GM21381 (cell line): ENCODE data around the gene RPL21.
"Not testable (repeated sequence)": the region's sequence is repeated elsewhere in the genome, so short reads cannot be mapped to it uniquely, and the experiment has no call there.

Source experiments
- ATAC-seq: cut with Tn5 transposase; IDR thresholded peaks from one replicate; pipeline ENCODE4 v1.9.1; 2021; ENCODE audit warnings: mild to moderate bottlenecking, moderate library complexity; ENCODE audit not compliant: unreplicated experiment

RPL21 gene

GRCh38 chr13:27251166-27252091, at the start of gene RPL21:
Gene RPL21 (plus strand): TSS chr13:27251558. CDS start chr13:27253777, 2,219 bp downstream.
- ATAC-seq, result peak; percentile 92

DNA sequence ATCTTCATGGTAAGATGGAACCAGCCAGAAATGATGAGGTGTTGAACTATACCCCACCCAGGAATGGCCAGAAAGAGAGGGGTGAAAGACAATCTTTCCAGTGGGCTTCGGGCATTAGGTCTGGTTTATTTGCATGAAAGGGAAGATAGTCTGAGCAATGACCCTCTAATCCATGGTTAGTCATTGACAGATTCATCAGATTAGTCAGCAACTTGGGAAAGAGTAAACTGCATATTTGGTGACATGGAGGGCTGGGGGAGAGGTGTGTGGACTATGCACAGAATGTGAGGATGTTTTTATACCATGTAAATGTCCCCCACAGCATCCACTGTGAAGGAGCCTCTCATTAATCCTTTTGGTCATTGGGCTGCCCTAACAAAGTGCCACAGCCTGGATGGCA, 49.7 kb upstream of the RPL21 start:
- no peak for ATAC-seq

GRCh38 chr13:27203186-27203585, 48.2 kb upstream of the RPL21 start:
- no peak for ATAC-seq

- ATAC-seq, result no peak
These were observed 47.5 kb upstream of the RPL21 start for GRCh38 chr13:27203854-27204253.

GRCh38 chr13:27208514-27208913, 42.8 kb upstream of the RPL21 start:
- ATAC-seq, result no peak

DNA sequence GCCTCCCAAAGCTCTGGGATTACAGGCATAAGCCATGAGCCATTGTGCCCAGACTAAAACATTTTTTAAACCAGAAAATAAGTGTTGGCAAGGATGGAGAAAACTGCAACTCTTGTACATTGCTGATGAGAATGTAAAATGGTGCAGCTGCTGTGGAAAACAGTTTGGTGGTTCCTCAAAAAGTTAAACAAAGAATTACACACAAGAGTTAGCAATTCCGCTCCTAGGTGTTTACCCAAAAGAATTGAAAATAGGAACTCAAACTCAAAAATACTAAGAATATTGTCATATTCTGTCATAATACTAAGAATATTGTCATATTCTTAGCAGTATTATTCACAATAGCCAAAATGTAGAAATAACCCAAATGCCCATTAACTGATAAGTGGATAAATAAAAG, 40.1 kb upstream of the RPL21 start:
- ATAC-seq, result no peak

DNA sequence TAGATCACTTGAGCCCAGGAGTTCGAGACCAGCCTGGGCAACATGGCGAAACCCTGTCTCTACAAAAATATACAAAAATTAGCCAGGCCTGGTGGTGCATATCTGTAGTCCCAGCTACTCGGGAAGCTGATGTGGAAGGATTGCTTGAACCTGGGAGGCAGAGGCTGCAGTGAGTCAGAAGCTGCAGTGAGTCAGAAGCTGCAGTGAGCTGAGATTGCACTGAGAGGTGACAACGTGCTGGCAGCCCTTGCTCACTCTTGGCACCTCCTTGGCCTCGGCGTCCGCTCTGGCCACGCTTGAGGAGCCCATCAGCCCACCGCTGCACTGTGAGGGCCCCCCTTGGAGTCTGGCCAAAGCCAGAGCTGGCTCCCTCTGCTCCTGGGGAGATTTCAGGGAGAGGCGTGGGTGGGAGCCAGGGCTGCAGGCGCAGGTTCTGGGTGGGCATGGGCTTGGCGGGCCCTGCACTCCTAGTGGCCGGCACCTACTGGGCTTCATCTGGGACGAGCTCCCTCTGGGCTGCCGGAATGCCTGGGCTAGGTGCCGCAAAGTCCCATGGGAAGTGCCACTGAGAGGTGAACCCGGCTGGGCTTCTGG, 39.5 kb upstream of the RPL21 start:
- no peak for ATAC-seq

DNA sequence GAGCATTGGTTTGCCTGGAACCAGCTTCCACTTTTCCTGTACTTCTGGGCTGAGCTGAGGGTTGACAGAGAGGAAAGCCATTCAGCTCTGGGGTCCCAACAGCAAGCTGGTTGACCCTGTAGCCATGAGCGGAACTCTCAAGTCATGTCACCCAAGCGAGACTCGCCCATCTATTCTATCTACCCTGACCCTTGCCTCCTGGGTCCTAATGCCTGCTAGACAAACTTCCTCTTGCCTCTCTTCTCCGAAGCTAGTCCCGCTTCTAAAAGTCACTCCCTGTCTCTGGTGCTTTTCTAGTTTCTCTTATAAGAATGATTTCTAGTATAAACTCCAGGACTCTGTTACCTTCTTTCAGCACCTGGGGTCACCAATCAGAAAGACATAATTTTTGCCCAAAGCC, 38.0 kb upstream of the RPL21 start:
- not testable (repeated sequence) for ATAC-seq

DNA sequence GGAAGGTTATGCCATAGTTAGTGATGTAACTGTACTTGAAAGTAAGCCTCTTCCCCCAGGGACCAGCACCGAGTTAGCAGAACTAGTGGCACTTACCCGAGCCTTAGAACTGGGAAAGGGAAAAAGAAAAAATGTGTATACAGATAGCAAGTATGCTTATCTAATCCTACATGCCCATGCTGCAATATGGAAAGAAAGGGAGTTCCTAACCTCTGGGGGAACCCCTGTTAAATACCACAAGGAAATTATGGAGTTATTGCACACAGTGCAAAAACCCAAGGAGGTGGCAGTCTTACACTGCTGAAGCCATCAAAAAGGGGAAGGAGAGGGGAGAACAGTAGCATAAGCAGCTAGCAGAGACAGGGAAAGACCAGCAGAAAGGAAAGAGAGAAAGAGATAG, 33.6 kb upstream of the RPL21 start:
- not testable (repeated sequence) for ATAC-seq

- ATAC-seq, result not testable (repeated sequence)
These were observed 32.5 kb upstream of the RPL21 start for GRCh38 chr13:27218861-27219260.

DNA sequence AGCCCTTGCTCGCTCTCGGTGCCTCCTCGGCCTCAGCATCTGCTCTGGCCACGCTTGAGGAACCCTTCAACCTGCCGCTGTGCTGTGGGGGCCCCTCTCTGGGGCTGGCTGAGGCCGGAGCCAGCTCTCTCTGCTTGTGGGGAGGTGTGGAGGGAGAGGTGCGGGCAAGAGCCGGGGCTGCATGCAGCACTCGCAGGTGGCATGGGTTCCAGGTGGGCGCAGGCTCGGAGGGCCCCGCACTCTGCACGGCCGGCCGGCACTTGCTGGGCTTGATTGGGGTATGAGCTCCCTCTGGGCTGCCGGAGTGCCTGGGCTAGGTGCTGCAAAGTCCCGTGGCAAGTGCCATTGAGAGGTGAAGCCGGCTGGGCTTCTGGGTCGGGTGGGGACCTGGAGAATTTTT, 31.7 kb upstream of the RPL21 start:
- no peak for ATAC-seq

DNA sequence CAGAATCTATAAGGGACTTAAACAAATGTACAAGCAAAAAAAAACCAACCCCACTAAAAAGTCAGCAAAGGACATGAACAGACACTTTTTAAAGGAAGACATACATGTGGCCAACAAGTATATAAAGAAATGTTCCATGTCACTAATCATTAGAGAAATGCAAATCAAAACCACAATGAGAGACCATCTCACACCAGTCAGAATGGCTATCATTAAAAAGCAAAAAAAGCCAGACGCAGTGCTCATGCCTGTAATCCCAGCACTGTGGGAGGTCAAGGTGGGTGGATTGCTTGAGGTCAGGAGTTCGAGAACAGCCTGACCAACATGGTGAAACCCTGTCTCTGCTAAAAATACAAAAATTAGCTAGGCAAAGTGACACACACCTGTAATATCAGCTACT, 29.3 kb upstream of the RPL21 start:
- not testable (repeated sequence) for ATAC-seq

DNA sequence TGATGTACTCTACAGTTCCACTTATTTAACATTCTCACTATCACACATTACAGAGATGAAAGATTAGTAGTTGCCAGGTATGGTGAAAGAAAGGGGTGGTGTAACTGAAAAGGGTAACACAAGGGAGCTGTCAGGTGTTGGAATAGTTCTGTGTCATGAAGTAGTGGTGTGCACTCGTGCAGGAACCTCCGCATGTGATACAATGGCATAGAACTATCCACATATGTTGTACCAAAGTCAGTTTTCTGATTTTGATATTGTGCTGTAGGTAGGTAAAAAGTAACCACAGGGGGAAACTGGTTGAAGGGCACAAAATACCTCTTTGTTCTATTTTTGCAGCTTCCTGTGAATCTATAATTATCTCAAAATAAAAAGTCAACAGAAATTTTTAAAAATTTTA, 24.4 kb upstream of the RPL21 start:
- no peak for ATAC-seq

GRCh38 chr13:27228131-27228530, 23.2 kb upstream of the RPL21 start:
- ATAC-seq, result no peak

- ATAC-seq, result no peak
These were observed 21.7 kb upstream of the RPL21 start for GRCh38 chr13:27229642-27230041.

GRCh38 chr13:27233964-27234363, 17.4 kb upstream of the RPL21 start:
- ATAC-seq, result no peak

GRCh38 chr13:27236478-27236877, 14.9 kb upstream of the RPL21 start:
- ATAC-seq, result no peak

GRCh38 chr13:27242702-27243101, 8.7 kb upstream of the RPL21 start:
- no peak for ATAC-seq

- no peak for ATAC-seq
These were observed 5.7 kb upstream of the RPL21 start for GRCh38 chr13:27245610-27246009.

- ATAC-seq, result no peak
These were observed 559 bp upstream of the RPL21 start for GRCh38 chr13:27250833-27251165.

- ATAC-seq, result no peak
These were observed 1.1 kb downstream of the RPL21 start for GRCh38 chr13:27252467-27252866.

DNA sequence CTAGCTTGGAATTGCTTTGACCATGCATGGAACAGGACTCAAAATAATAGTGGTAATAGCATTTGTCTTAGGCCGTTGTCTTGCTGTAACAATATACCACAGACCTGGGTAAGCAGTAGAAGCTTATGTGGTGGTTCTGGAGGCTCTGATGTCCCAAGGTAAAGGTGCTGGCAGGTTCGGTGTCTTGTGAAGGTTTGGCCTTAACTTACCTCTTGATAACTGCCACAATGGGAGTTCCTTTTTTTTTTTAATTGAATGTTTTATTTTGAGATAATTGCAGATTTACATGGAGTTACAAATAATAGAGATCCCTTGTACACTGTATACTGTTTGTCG, 5.8 kb downstream of the RPL21 start:
- ATAC-seq, result no peak
